Colonic mucosa (tissue), 4 donors: ENCODE data around the gene GRIK5. TPM values are rescaled to one million over a fixed set of nuclear protein-coding genes. Genes with fewer than 3 reads are reported as not detected.

ENCODE experiments used
- DNase-seq: peaks from one replicate; pipeline ENCODE4 v3.0.0-alpha.2; 2020
- H3K27ac ChIP-seq: fragments of 200-600 bp; one replicate; pipeline ENCODE4 v1.8.0; 2021
- H3K27me3 ChIP-seq: fragments of 200-600 bp; one replicate; pipeline ENCODE4 v1.8.0; 2021
- H3K36me3 ChIP-seq: fragments of 200-600 bp; one replicate; pipeline ENCODE4 v1.8.0; 2021
- H3K4me1 ChIP-seq: fragments of 200-600 bp; one replicate; pipeline ENCODE4 v1.8.0; 2021; ENCODE audit warnings: mild to moderate bottlenecking
- H3K4me3 ChIP-seq: fragments of 200-600 bp; one replicate; pipeline ENCODE4 v1.8.0; 2021
- H3K9ac ChIP-seq, 2 donors: one replicate each; pipeline ENCODE4 v1.7.0; 2013; ENCODE audit warnings: control low read depth in 2 of 2, low read depth in 2 of 2, low read length in 2 of 2
- H3K9me3 ChIP-seq: fragments of 200-600 bp; one replicate; pipeline ENCODE4 v1.8.0; 2021
- intact Hi-C: fragments of 100-400 bp; cut with DNase I; formaldehyde crosslinking; loops from one replicate; pipeline ENCODE4 v1.14.1; 2022
- total RNA-seq, 2 donors: library from RNA; stranded (reverse); fragmentation: NEBNext Ultra II Directional in 1 of 2; extraction: Animal tissue kit (Norgen Biotek cat#: 25700) in 1 of 2; gene quantifications; one replicate each; pipeline ENCODE4 v1.2.1, GENCODE V29; 2021
- TF ChIP-seq, protein P1 (sequence below): fragments of 200-600 bp; IDR thresholded peaks from one replicate; pipeline ENCODE4 v1.8.0; 2022; ENCODE audit warnings: antibody characterized with exemption, mild to moderate bottlenecking
- donor health status: healthy.
- donor health status: DM: no; HTN: no; CAD: no.
- donor health status: DM: no; HTN: no; CAD: no.

GRIK5 gene
- 1 to 10 TPM in 1 of 2 donors, under 1 TPM in 1; 0.62 to 2.3 TPM for total RNA-seq

- no peak within 1 kb of the TSS for H3K27ac ChIP-seq
- no peak for DNase-seq
Measured at GRCh38 chr19:42069619-42070351, at the start of gene GRIK5. Gene GRIK5, minus strand, starts transcription at chr19:42070206. Its CDS starts 4,436 bp downstream, at chr19:42065770.

GRCh38 chr19:42117076-42117475 lies 47.1 kb upstream of the GRIK5 start:
- no peaks in the 10 kb centered on the region for H3K27me3 ChIP-seq
- H3K4me1 ChIP-seq: no peaks in the 10 kb centered on the region
- no peak for DNase-seq
- H3K4me3 ChIP-seq: no peak overlapping the region
- TF ChIP-seq, protein P1, sequence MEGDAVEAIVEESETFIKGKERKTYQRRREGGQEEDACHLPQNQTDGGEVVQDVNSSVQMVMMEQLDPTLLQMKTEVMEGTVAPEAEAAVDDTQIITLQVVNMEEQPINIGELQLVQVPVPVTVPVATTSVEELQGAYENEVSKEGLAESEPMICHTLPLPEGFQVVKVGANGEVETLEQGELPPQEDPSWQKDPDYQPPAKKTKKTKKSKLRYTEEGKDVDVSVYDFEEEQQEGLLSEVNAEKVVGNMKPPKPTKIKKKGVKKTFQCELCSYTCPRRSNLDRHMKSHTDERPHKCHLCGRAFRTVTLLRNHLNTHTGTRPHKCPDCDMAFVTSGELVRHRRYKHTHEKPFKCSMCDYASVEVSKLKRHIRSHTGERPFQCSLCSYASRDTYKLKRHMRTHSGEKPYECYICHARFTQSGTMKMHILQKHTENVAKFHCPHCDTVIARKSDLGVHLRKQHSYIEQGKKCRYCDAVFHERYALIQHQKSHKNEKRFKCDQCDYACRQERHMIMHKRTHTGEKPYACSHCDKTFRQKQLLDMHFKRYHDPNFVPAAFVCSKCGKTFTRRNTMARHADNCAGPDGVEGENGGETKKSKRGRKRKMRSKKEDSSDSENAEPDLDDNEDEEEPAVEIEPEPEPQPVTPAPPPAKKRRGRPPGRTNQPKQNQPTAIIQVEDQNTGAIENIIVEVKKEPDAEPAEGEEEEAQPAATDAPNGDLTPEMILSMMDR: no peak
- H3K27ac ChIP-seq: no peak overlapping the region
- intact Hi-C loops: no loop called here
- no peak overlapping the region for H3K9ac ChIP-seq
- no peaks in the 10 kb centered on the region for H3K9me3 ChIP-seq
- H3K36me3 ChIP-seq: no peaks in the 10 kb centered on the region

More at GRCh38 chr19:42069619-42070351, at the start of gene GRIK5:
- Histone ChIP-seq H3K9ac (peak within 1 kb of the TSS in 1 of 2 donors; percentile 24), H3K36me3 (no peaks in the 10 kb centered on the region), H3K27me3 (peaks cover 5% of the 10 kb centered on the region), H3K4me3 (peak within 1 kb of the TSS; percentile 15), H3K9me3 (no peaks in the 10 kb centered on the region), H3K4me1 (no peaks in the 10 kb centered on the region)
- intact Hi-C loops: no loop called here
- TF ChIP-seq, protein P1: no peak

DNA sequence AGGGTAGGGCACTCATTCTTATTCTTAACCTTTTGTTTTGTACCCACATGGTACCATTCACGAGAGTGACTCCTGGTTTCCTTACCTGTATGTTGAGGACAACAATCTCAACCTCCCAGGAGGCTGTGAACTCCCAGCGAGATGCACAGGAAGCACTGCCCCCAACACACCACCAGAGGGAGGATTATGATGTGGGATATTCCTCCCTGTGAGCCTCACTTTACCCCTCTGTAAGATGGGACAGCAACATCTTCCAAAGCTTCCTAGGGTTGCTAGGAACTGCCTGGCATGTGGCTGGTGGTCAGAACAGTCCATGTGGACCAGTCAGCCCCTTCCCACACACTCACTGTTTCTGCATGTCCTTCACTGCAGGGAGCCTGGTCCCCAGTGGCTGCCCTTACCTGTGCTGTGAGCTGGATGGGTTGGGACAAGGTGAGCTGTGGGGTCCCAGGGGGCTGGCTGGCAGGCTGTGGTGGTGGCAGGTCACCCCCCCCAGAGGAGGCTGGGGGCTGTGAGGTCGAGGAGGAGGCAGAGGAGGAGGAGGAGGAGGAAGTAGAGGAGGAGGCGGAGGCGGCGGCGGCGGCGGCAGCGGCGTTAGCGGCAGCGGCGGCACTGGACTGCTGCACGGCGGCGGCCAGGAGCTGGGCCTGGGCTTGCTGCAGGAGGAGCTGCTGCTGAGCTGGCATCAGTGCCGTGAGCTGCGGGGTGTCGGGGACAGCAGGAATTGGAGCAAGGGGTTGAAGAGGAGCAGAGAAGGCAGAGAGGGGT lies 46.5 kb upstream of the GRIK5 start:
- H3K9ac ChIP-seq: no peak overlapping the region
- TF ChIP-seq, protein P1: no peak
- no peaks in the 10 kb centered on the region for H3K9me3 ChIP-seq
- no peaks in the 10 kb centered on the region for H3K4me1 ChIP-seq
- H3K27me3 ChIP-seq: no peaks in the 10 kb centered on the region
- H3K27ac ChIP-seq: no peak overlapping the region
- no peak for DNase-seq
- intact Hi-C loops: no loop called here
- no peaks in the 10 kb centered on the region for H3K36me3 ChIP-seq
- no peak overlapping the region for H3K4me3 ChIP-seq

DNA sequence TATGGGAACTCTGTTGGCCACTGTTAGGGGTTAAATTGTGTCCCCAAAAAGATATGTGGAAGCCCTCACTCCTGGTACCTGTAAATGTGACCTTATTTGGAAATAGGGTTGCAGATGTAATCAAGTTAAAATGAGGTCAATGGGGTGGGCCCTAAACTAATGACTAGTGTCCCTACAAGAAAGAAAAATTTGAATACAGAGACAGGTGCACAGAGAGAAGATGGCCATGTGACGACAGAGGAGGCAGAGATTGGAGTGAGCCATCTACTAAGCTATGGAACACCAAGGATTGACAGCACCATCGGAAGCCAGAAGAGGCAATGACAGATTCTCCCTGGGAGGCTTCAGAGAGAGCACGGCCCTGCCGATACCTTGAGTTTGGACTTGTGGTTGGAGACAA lies 45.7 kb upstream of the GRIK5 start:
- H3K27me3 ChIP-seq: no peaks in the 10 kb centered on the region
- DNase-seq: no peak
- no peaks in the 10 kb centered on the region for H3K36me3 ChIP-seq
- TF ChIP-seq, protein P1: no peak
- H3K4me1 ChIP-seq: no peaks in the 10 kb centered on the region
- H3K9ac ChIP-seq: no peak overlapping the region
- no peaks in the 10 kb centered on the region for H3K9me3 ChIP-seq
- no peak overlapping the region for H3K4me3 ChIP-seq
- no peak overlapping the region for H3K27ac ChIP-seq
- intact Hi-C loops: no loop called here

GRCh38 chr19:42115219-42115618 lies 45.2 kb upstream of the GRIK5 start:
- no peak for DNase-seq
- Histone ChIP-seq H3K9me3 (no peaks in the 10 kb centered on the region), H3K4me3 (no peak overlapping the region), H3K36me3 (no peaks in the 10 kb centered on the region), H3K27me3 (no peaks in the 10 kb centered on the region), H3K9ac (no peak overlapping the region), H3K4me1 (no peaks in the 10 kb centered on the region), H3K27ac (no peak overlapping the region)
- intact Hi-C loops: no loop called here
- TF ChIP-seq, protein P1: no peak
